ENCODE measurements around the gene IYD.

IYD gene

DNA sequence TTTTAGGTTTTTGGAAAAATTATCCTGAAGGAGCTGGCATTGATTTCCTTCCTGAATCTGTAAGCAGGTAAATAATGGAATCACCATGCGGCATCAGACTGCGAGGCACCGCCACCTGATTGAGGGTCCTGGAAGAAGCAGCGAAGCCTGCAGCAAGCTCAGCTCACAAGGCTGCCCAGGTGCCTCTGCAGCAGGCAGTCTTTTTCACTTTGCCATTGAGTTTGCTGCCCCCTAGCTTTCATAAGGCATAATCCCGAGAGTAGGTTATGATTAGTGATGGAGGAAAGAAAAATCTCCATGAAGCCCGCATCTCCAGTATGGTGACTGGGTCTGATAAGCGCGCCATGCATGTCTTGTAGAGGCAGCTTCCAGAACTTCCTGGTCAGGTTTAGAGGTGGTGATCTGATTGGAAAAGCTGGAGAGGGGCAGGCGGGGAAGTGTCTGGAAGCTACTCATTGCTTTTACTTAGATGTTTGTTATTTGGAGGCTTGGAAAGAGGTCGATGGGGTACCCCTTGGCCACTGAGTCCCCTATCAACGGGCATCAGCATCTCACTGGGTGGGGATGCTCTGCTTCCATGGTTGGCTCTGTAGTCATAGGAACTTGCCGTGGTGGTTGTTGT lies 26.7 kb downstream of the IYD start:
- DNase-seq: peak; percentile 53

DNA sequence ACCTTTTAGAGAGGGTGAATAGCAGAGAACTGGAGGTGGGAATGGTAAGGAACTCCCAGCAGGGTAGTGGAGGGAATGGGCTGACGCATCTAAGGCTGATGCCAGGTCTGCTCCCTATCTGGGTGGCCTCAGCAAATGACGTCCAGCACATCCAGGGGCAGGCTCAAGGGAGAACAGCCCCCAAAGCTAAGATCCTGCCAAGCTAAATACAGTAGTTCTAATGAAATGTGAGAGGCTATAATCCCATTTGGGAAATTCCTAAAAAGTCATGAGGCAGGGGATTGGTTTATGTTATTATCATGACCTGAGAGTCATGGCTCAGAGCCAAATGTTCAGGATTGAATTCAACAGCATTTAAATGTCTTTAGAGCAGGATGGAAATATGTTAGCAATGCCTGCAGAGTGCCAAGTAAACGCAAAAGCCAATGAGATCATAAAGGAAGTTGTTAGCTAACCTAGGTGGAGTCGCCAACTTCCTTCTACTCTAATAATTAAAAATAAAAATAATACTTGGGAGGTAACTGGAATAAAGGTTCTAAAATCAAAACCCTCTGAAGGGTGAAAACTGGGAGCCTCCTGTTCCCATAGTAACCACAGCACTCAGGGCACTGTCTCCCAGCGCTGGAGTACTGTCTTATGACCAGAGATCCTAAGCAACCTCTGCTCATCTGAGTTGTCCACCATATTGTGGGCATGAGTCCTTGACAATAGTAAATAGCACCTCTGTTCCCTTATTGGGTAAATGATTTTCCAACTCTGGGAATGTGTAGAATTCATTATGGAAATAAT lies 34.8 kb downstream of the IYD start:
- peak; percentile 61 for DNase-seq

DNA sequence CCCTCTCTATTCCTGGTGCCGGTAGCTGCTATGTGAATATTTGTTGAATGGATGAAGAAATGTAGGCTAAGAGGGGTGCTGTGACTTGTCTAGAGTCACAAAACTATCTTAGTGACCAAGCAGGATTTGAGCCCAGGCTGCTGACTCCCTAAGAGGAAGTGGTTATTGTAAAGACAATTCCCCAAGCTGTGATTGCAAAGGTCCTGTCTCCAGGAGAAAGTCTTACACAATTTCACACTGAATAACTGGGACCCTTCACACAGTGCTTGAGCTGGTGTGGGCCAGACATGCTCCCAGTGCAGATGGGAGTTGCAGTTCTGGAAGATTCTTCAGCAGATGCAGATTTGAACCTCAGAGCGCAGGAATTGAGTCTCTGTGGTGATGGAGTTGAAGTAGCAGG lies 38.1 kb downstream of the IYD start:
- DNase-seq: no peak

DNA sequence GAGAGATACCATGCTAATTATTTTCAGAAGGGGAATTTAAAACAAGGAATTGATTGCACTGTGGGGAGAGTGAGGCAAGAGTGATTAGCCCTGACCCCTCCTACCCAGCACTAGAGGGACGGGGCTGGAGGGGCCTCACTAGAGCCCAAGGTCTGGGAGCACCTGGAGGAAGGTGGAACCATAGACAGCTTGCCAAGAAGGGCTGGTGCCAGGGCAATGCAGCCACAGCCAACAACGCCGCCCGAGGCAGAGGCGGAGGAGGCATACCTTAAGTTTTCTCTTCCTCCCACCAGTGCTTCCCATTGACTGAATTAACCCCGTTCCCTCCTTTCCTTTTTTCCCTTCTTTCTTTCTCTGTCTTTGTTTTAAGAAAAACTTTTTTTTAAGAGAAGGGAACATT lies 40.0 kb downstream of the IYD start:
- DNase-seq: no peak

DNA sequence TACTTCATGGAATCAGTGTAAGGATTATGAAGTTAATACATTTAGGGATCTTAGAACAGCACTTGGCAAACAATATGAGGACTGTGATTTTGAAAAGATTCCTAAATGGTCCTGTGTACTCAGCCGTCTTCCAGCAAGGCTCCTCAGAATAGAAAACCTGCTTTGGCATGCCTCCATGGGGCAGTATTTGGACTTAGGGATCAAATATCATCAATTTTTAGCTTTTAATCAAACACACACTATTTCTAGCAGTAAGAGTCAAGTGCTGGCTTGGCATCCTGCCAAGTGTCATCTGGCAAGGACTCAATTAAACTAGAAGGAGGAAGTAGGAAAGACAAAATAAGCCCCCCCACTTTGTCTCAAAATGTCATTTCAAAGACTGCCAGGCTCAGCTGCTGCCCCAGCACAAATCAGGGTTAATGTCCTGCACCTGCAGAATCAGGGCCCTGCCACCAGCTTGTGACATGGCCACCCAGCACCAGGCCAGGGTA lies 40.8 kb downstream of the IYD start:
- peak; percentile 64 for DNase-seq

DNA sequence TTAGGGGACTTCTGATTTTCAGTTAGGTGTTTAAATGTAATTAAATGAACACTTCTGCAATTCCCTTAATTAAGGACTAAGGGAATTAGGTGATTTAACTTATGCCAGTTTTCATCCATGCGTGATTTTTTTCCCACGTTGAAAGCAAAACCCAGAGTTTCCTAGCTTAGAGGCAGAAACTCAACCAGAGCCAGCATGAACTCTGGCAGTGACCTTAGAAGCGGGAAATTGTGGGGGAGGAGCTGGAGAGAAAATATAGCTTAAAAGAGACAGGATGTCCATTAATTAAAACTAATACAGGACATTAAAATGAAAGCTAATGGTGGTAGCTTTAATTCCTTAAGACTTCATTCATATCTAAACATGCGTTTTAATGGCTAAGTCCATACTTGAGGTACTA lies 41.6 kb downstream of the IYD start:
- no peak for DNase-seq

DNA sequence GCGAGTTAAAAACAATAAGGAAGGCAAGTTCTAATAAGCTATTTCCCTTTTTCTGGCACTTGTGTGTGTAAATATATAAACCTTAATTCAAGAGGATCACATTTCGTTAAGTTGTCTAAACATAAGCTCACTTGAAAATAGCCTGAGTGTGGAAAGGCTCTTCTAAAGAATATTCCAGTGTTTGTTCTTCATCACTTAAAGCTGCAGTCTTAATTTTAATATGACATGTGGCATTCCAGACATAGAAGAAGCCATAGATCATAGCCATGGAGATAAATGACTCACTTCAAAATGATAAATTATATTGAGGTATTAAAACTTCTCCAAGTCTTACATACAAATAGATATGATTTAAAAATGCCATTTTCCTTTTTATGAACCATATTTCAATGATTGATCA lies 42.1 kb downstream of the IYD start:
- no peak for DNase-seq

DNA sequence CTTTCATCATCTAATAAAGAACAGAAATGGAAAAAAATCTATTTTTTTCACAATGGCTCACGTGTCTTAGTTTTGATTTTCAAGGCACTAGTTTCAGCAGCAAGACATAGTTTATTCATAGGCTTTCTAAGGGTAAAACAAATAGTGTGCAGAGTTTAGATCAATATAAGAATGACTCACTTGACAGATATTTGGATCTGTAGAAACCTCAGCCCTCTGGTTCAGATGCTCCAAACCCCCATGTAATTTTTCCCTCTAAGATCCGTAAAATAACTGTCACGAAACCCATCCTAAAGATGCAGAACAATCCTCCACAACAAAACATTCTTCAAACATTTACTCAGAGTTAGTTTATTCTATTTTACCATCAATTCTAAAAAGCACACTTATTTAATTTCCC lies 43.4 kb downstream of the IYD start:
- no peak for DNase-seq

DNA sequence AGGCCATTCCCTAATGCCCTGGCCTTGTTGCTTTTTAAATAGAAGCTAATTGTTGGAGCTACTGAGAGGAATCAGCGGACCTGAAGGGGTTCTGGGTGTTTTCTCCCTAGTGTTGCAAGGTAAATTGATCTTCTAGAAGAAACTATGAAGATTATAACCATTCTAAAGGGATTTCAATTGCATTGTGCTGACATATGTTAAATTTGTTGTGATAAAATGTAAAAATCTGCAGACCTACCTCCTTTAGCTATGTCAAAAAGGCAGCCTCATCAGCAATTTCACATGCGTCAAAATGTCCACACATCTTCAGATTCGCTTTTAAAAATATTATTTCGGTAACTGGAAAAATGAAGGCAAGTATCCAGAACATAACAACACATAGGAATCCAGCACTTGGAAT lies 44.4 kb downstream of the IYD start:
- DNase-seq: no peak

DNA sequence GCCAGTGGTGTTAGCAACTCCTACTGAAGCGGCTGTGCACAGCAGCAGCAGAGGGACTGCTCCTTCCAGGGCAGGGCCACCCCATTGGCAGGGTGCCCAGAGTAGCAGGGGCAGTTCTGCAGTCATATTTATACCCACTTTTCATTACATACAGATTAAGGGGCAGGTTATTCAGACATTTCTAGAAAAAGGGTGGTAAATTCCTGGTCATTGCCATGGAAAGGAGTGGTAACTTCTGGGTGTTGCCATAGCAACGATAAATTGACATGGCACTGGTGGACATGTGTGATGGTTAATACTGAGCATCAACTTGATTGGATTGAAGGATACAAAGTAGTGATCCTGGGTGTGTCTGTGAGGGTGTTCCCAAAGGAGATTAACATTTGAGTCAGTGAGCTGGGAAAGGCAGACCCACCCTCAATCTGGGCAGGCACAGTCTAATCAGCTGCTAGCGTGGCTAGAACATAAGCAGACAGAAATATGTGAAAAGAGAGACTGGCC lies 45.0 kb downstream of the IYD start:
- no peak for DNase-seq

DNA sequence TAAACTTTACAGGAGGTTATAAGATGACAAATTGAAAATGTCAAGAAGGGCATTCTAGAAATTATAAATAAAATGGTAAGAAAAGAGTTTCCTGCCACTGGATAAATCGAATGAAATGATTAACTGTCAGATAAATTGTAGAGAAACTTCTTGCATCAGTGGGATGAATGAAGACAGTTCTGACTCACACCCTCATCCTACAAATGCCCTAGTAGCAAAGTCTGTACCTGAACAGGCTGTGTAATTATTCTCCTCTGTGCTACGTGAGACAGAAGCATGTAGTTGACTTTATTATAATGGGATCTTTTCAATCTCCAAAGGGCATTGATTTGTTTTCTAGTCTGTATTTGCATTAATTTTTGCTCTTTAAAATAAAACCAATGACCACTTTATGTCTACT lies 47.3 kb downstream of the IYD start:
- DNase-seq: no peak

DNA sequence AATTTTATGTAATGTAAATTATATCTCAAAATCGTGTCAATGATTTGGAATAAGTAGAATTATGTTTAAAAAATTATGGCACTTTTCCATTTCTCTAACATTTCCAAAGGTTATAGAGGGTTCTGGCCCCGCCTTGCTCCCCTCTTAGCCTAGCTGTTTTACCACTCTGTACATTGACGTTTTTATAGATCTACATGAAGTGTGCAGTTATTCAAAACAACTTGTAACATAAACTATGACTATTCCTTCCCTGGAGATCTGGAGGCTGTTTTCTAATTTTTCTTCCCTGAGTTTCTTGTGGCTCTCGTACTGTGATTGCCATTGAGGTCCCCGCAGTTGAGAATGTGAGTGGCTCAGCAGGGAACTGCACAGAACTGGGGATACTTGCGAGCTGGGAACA lies 48.4 kb downstream of the IYD start:
- no peak for DNase-seq

DNA sequence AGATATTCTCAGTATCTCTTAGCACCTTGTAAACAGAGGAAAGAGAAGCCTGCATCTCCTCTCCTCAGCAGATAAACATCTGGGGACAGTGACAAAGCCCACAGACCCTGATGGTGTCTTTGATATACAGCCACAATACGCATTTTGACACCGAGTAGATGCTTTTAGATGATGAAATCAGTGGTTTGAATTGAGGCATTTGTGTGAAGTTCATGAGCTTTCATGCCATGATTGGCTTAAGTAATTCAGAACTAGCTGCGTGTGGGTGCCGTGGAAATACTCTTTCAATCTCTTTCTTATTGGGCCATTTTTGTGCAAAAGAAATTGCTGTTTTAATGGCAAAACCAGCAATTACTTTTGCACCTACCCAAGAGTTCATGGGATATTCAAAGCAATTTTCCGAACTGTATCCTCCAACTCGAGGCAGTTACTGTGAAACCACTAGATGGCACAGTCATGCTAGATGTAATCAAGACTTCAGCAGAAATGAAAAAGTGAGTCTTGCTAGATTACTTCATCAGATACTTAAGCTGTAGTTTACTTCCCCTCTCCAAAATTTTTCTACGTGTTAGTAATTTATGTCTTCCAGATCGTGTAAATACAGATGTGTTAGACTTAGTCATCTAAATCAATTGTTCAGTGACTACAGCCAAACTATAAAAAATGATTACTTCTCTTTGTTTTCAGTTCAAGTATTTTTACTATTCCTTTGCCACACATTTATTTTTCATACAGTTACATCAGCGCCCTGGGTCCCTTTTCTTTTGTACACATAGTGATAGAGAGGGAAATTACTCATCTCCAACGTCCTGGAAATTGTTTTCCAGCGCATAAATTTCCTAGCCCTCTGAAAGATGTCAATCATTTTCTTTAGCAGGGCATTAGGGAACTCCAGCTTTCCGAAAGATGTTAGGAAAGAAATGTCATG lies 49.4 kb downstream of the IYD start:
- peak; percentile 53 for DNase-seq

DNA sequence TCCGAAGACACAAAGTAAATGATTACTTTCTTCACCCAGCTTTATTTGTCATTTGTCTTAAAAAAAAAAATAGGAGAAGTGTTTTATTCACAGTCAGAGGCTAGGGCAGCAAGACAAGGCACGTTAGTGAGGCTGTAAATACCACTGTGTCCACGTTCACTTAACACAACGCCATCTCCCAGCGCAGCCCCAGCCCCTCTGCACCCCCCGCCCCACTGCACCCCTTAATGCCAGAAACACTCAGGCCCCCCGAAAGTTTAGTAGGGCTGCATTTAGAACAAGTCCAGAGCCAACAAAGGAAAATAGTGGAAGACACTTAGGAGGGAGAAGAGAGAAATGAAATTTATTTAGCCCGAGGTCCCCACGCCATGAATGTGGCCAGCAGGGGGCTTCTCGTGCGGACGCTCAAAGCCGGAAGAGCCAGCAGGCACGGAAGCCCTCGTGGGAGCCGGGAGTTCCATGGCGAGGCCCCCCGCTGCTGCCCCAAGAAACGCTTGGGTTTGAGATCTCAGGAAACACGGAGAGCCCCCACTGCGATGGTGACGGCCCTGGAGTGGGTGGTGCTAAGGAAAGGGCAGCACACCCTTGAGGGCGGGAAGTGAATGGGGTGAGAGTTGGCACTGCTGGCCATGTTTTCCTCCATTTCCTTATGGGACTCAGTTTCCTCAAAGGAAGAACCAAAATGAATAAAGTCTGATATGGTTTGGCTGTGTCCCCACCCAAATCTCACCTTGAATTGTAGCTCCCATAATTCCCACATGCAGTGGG lies 50.2 kb downstream of the IYD start:
- DNase-seq: peak; percentile 74

DNA sequence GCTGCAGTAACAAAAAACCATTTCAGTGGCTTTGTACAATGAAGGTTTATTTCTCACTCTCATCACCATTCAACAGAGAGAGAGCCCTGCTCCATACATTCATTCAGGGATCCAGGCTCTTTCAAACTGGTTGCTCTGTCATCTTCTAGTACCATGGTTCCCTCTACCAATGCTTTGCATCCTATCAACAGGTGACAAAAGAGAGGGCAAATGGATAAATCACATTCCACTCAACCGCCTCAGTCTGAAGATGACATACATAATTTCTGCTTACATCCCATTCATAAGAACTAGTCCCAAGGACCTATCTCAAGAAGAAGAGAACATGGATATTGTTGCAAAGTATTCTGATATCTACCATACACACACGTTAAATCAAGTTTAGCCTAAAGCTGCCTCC lies 51.6 kb downstream of the IYD start:
- DNase-seq: no peak

DNA sequence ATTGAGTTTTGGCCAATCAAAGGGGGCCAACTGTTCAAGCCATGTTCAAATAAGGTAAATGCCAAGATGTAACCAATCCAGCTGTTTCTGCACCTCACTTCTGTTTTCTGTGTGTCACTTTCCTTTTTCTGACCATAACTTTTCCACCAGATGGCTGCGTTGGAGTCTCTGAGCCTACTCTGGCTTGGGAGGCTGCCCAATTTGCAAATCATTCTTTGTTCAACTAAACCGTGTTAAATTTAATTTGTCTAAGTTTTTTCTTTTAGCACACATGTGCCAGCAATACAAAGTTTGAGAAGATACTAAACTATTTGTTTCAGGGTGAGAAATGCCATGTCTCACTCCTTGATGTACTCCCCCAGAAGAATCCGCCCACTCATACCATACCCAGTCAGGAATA lies 52.1 kb downstream of the IYD start:
- DNase-seq: no peak

DNA sequence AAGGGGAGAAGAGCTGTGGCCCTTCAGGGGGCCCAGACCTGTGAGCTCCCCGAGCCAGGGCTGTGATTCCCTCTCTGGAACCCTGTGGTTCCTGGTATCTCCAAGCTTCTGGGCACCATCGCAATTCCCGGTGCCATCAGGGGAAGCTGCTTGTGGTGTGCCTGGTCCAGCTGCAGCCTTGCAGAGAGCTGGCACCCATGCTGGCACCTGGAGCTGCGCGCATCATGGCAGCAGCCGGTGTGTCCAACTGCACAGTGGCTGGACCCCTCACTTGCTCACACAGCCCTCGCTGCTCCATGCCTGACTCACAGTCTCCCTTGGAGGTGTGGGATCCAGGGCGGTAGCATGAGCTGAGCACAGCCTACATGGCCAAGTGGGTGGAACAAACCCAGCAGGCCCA lies 56.7 kb downstream of the IYD start:
- DNase-seq: no peak

DNA sequence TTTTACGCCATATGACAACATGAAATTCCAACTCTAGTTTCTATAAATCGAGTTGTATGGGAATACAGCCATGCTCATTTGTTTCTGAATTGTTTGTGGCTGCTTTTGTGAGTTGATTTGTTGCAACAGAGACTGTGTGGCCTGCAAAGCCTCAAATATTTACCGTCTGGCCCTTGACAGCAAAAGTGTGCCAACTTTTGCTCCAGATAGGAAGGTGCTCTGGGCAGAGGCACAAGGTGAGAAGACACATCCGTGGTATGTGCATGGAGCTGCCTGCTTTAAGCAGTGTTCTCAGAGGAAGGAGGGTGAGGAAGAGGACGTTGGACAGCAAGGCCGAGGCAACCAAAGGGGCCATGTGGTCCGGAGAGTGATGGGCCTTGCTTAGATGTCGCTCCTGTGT lies 57.4 kb downstream of the IYD start:
- DNase-seq: no peak

DNA sequence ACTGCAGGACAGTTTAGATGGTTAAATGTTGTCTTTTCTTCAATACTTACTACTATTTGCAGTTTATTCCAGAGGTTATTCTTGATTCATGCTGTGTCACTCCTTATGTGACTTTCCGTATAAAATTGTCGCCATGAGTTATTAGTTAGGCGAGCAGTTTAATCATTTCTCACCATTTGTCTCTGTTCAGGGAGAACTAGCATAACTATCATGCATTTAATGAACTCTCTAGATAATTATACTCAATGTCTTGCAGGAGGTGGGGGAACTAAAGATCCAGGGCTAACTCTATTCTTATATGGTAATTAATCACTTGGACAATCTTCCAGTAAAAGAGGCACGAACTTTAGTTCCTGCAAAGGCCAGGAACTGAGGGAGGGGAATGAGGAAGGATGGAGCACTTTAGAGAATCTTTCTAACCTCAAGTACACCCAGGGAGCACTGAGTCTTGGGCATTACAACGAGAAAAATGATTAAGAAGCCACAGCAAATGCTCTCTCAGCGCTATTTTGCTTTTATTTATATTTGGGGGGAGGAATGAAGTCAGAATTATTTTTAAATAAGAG lies 58.3 kb downstream of the IYD start:
- no peak for DNase-seq

DNA sequence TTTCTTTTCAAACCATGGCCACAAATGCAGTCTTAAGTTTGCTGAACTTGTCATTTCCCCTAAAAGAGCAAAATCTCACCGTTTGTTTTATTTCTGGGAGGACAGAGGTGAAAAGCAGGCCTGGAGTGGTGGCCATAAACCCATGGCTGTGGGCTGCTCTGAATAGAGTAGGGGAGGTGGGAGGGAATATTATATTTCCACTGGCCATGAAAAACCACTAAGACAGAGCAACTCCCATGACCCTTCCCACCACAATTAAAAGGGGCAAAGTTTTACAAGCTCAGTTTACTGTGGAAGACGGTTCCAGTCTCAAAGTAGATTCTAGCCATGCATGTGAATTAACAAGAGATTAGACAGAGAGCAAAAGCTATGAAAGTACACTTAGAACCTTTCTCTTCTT lies 59.0 kb downstream of the IYD start:
- DNase-seq: no peak

DNA sequence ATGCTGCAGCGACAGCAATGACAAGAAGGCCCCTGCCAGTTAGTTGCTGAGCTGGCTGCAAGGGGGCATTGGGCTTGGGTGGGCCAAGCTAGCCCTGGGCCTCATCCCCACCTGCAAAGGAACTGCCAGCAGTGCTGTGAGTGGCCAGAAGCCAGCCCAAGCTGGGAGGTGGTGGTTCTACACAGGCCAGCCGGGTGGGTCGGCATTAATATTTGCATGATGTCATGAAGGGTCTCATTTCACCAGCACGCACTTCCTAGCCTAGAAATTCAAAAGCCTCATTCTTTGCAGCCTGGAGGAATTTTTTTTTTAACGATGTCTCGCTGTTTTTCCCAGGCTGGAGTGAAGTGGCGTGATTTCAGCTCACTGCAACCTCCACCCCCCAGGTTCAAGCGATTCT lies 62.0 kb downstream of the IYD start:
- peak; percentile 56 for DNase-seq

DNA sequence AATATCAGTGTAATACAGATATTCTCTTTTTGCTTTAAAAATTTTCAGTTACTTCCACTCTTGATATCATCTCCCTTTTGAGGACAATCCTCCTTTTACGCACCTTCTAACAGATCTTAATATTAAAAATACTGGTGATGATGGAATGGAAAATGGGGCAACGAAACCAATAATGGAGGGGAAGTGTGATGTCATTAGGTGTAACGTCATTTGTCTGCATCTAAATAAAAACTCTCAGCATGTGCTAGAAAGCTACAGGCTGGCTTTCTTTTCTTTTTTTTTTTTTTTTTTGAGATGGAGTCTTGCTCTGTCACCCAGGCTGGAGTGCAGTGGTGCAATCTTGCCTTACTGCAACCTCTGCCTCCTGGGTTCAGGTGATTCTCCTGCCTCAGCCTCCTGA lies 66.5 kb downstream of the IYD start:
- DNase-seq: no peak

Data from femur (tissue), 1 donor.